Small intestine (tissue), 7 donors: Measurements from ENCODE around the gene CHD3. TPM values are rescaled to one million over a fixed set of nuclear protein-coding genes. Genes with fewer than 3 reads are reported as not detected.
"Not testable (repeated sequence)": the region's sequence is repeated elsewhere in the genome, so short reads cannot be mapped to it uniquely, and the experiment has no call there.

Source experiments
- DNase-seq, 2 donors: peaks; one replicate each; pipeline versions ENCODE4 v3.0.0 to v3.0.0-alpha.2; 2013
- FAIRE-seq: peaks from 2 replicates; lab custom pipeline; 2012; peaks lifted over from hg19 to GRCh38; lab: Jason Lieb, UNC
- H3K27ac ChIP-seq, 3 donors: one replicate each; pipeline ENCODE4 v1.5.1; 2013; ENCODE audit warnings: low read length in 2 of 3, mild to moderate bottlenecking in 2 of 3, control low read depth in 1 of 3, inconsistent platforms in 1 of 3, low read depth in 1 of 3, moderate library complexity in 1 of 3
- H3K27me3 ChIP-seq, 3 donors: one replicate each; pipeline ENCODE4 v1.6.1; 2013; ENCODE audit warnings: low read length in 3 of 3, inconsistent platforms in 1 of 3; ENCODE audit not compliant: control insufficient read depth in 3 of 3, insufficient read depth in 3 of 3
- H3K36me3 ChIP-seq, 3 donors: one replicate each; pipeline ENCODE4 v1.6.1; 2013; ENCODE audit warnings: low read length in 3 of 3, inconsistent platforms in 1 of 3, low read depth in 1 of 3, mild to moderate bottlenecking in 1 of 3, moderate library complexity in 1 of 3; ENCODE audit not compliant: control insufficient read depth in 3 of 3, insufficient read depth in 2 of 3
- H3K4me1 ChIP-seq, 3 donors: one replicate each; pipeline ENCODE4 v1.6.1; 2013; ENCODE audit warnings: low read length in 2 of 3, inconsistent platforms in 1 of 3, low read depth in 1 of 3, mild to moderate bottlenecking in 1 of 3, moderate library complexity in 1 of 3; ENCODE audit not compliant: control insufficient read depth in 3 of 3, insufficient read depth in 2 of 3
- H3K4me3 ChIP-seq, 3 donors: one replicate each; pipeline ENCODE4 v1.5.1; 2013; ENCODE audit warnings: low read length in 3 of 3, control low read depth in 1 of 3, inconsistent platforms in 1 of 3, low read depth in 1 of 3, mild to moderate bottlenecking in 1 of 3, moderate library complexity in 1 of 3
- H3K9me3 ChIP-seq, 2 donors: one replicate each; pipeline ENCODE4 v1.6.1; 2013; ENCODE audit warnings: low read depth in 1 of 2, low read length in 1 of 2; ENCODE audit not compliant: control insufficient read depth in 2 of 2, insufficient read depth in 1 of 2
- WGBS, 3 donors: extraction: QIAGEN DNeasy Blood & Tissue Kit; methylation state at CpG; one replicate each; pipeline ENCODE4 v1.1.7; 2013; 5-methylcytosine and 5-hydroxymethylcytosine counted together
- polyA plus RNA-seq, 4 donors: library from polyadenylated mRNA; stranded (reverse) in 3 of 4; unstranded in 1 of 4; fragments of 200-250 nt in 3 of 4; fragments of 120-200 nt in 1 of 4; gene quantifications; one replicate each; pipeline versions ENCODE4 v1.2.1 to v1.2.3, GENCODE V29; 2013
- donor health status: healthy with polysubstance abuse.
- donor health status: control.
- donor health status: control.
- donor health status: Bipolar disorder and iron deficiency.
- donor health status: healthy.

The CHD3 gene
- polyA plus RNA-seq, 4 donors, result 23.7 to 60.4 (median 36.7) TPM

DNA sequence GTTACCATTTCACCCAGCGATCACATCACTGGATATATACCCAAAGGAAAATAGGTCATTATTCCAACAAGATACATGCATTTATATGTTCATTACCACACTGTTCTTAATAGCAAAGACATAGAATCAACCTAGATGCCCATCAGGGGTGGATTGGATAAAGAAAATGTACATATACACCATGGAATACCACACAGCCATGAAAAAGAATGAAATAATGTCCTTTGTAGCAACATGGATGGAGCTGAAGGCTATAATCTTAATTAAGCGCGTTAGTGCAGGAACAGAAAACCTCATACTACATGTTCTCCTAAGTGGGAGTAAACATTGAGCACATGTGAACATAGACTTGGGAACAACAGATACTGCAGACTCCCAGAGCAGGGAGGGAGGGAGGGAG lies 62.0 kb downstream of the CHD3 start:
- no peaks in the 10 kb centered on the region for H3K27me3 ChIP-seq
- H3K4me1 ChIP-seq, result no peaks in the 10 kb centered on the region
- no peak overlapping the region for H3K27ac ChIP-seq
- WGBS, 3 donors, result 74 to 98% (median 83%) methylated on average over 3 of the region's 3 CpGs
- no peak for FAIRE-seq
- DNase-seq, result no peak
- H3K9me3 ChIP-seq, result no peaks in the 10 kb centered on the region
- H3K36me3 ChIP-seq, result peaks cover 10 to 33% (median 11%) of the 10 kb centered on the region in 3 donors
- no peak overlapping the region for H3K4me3 ChIP-seq

DNA sequence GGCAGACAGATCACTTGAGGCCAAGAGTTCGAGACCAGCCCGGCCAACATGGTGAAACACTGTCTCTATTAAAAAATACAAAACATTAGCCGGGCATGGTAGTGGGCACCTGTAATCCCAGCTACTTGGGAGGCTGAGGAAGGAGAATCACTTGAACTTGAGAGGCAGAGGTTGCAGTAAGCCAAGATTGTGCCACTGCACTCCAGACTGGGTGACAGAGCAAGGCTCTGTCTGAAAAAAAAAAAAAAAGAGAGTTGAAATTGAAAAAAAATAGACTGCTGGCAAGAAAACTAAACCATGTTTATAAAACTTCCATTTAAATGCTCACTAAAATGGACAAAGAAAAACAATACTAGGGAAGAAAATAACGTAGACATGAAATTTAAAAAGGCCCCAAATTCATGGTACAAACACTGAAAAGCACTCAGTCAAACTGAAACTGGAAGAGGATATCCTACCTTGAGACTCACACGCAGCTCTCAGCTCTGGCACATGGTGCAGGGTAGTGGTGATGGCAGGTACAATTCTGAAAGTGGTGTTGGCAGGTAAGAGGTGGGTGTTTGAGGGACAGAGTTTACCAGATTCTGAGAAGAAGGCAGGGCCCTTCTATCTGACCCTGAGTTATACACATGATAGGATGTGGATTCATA lies 62.7 kb downstream of the CHD3 start:
- Histone ChIP-seq H3K4me1 (no peaks in the 10 kb centered on the region), H3K9me3 (no peaks in the 10 kb centered on the region), H3K27ac (no peak overlapping the region), H3K36me3 (peaks cover 6 to 26% (median 8%) of the 10 kb centered on the region in 3 donors), H3K4me3 (no peak overlapping the region), H3K27me3 (no peaks in the 10 kb centered on the region)
- 65 to 69% (median 66%) methylated on average over 5 of the region's 5 CpGs for WGBS, 3 donors
- FAIRE-seq (no peak), DNase-seq (no peak)

DNA sequence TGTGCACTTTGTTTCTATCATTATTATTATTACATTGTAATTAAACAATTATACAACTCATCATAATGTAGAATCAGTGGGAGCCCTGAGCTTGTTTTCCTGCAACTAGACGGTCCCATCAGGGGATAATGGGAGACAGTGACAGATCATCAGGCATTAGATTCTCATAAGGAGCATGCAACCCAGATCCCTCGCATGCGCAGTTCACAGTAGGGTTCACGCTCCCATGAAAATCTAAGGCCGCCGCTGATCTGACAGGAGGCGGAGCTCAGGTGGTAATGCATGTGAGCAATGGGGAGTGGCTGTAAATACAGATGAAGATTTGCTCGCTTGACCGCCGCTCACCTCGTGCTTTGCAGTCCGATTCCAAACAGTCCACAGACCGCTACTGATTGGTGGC lies 64.7 kb downstream of the CHD3 start:
- WGBS, 3 donors, result 94 to 95% (median 95%) methylated on average over 13 of the region's 13 CpGs

DNA sequence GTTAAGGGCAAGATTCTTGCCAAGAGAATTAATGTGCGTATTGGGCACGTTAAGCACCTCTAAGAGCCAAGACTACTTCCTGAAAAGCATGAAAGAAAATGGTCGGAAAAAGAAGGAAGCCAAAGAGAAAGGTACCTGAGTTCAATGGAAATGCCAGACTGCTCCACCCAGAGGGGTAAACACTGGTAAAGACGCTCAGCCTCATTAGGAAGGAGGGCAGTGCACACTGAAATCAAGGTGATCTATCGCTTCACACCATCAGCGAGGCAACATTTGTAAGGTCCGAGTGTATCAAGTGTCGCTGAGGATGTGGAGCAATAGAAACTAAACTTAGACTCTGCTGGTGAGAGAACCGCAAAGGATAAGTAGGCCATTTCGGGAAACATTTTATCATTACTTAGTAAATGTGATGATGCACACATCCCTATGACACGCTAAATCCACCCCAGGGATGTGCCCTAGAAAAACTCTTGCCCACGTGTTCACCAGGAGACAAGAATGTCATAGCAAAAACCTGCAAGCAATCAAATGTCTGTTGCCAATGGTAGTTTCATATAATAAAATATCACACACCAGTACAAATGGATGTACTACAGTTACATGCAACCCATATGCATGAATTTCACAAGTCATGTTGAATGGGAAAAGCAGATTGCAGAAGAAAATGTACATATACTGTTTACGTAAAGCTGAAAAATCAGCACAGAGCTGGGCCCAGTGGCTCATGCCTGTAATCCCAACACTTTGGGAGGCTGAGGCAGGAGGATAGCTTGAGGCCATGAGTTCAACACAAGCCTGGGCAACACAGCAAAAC lies 67.0 kb downstream of the CHD3 start:
- Histone ChIP-seq H3K4me1 (no peaks in the 10 kb centered on the region), H3K27ac (no peak overlapping the region), H3K4me3 (no peak overlapping the region), H3K27me3 (peaks cover 0 to 3% (median 2%) of the 10 kb centered on the region in 3 donors), H3K9me3 (no peaks in the 10 kb centered on the region), H3K36me3 (peaks cover 0 to 2% (median 2%) of the 10 kb centered on the region in 3 donors)
- FAIRE-seq (no peak), DNase-seq (no peak)
- WGBS, 3 donors, result 74 to 79% (median 79%) methylated on average over 13 of the region's 13 CpGs

More for the DNA sequence above, 64.7 kb downstream of the CHD3 start:
- H3K9me3 ChIP-seq, H3K4me1 ChIP-seq, H3K27ac ChIP-seq, FAIRE-seq, DNase-seq, H3K27me3 ChIP-seq, H3K4me3 ChIP-seq: not testable (repeated sequence)
- H3K36me3 ChIP-seq, result peaks cover 3 to 11% (median 5%) of the 10 kb centered on the region in 3 donors

DNA sequence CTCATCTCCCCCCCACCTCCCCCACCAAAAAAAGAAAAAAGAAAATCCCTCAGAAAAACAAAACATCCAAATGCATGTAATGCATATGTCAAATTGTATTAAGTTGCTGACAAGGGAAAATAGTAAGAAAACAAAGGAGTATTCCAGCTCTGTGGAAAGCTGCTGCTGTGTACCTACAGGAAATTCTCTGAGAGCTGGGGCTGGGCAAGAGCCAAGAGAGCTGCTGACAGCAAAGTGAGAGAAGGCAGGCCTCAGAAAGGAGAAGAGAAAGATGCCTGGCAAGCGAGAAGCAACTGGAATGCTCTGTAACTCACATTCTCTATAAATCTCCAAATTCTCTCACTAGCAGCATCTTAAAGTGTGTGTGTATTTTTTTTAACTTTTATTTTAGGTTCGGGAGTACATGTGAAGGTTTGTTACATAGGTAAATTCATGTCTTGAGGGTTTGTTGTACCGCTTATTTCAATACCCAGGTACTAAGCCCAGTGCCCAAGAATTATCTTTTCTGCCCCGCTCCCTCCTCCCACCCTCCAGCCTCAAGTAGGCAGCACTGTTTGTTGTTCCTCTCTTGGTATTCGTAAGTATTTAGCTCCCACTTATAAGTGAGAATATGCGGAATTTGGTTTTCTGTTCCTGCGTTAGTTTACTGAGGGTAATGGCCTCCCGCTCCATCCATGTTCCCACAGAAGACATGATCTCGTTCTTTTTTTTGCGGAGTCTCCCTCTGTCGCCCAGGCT lies 67.8 kb downstream of the CHD3 start:
- DNase-seq, result peak in 1 of 2 donors; percentile 6
- WGBS, 3 donors, result 82 to 87% (median 84%) methylated on average over 11 of the region's 11 CpGs
- Histone ChIP-seq H3K9me3 (no peaks in the 10 kb centered on the region), H3K36me3 (peaks cover 0 to 2% (median 0%) of the 10 kb centered on the region in 3 donors), H3K4me1 (no peaks in the 10 kb centered on the region), H3K4me3 (no peak overlapping the region), H3K27me3 (peaks cover 0 to 3% (median 2%) of the 10 kb centered on the region in 3 donors), H3K27ac (no peak overlapping the region)
- FAIRE-seq, result no peak

DNA sequence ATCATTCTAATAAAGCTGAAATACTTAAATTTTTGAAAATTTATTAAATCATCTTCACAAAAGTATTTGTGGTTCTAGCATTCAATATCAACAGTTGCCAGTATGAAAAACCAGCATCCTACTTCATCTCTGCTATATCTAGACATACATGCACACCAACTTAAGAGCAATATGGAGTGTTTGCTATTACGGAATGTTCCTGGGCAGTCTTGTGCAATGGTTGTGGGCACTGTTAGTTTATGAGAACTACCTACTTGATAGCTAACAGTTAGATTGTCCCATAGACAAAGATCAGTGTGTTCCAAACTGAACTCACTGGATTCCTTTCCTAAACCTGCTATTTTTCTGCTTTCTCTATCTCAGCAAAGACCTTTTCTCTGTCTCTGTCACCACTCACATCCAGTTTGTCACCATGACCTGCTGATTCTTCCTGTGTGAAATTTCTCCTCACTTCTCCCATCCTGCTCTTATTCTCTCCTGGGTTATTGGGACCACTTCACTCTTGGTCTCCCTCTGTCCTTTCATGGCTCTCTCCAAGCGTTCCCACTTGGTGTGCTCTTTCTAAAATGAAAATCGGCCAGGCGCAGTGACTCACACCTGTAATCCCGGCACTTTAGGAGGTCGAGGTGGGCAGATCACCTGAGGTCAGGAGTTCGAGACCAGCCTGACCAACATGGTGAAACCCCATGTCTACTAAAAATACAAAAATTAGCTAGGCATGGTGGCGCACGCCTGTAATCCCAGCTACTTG lies 71.1 kb downstream of the CHD3 start:
- DNase-seq, result no peak
- Histone ChIP-seq H3K27me3 (peaks cover 0 to 5% (median 2%) of the 10 kb centered on the region in 3 donors), H3K4me3 (no peak overlapping the region), H3K4me1 (no peaks in the 10 kb centered on the region), H3K27ac (no peak overlapping the region), H3K36me3 (no peaks in the 10 kb centered on the region), H3K9me3 (no peaks in the 10 kb centered on the region)
- 75 to 87% (median 84%) methylated on average over 9 of the region's 9 CpGs for WGBS, 3 donors
- no peak for FAIRE-seq

DNA sequence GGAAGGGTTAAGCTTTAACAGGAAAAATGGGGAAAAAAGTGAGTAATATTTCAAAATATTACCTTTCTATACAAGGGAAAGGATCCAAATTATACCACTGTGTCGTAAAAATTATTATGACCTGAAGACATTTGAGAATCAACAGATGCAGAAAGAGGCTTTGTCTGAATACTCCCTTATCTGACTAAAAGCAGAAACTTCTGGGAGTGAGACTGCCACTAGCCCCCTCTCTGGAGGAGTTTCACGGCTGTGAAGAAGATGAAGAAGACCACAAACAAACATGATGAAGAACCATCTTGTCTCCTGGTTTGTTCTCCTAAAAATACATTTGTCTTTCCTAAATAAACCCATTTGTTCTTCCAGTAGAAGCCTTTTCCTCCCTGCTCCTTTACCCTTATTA lies 72.8 kb downstream of the CHD3 start:
- Histone ChIP-seq H3K36me3 (no peaks in the 10 kb centered on the region), H3K27ac (no peak overlapping the region), H3K27me3 (peaks cover 0 to 5% (median 2%) of the 10 kb centered on the region in 3 donors), H3K9me3 (no peaks in the 10 kb centered on the region), H3K4me1 (no peaks in the 10 kb centered on the region), H3K4me3 (no peak overlapping the region)
- WGBS, 3 donors, result 34 to 41% (median 39%) methylated on average over 2 of the region's 2 CpGs
- FAIRE-seq (no peak), DNase-seq (no peak)
